Activated CD4-positive, alpha-beta T cell treated with anti-CD3 and anti-CD28 coated beads, Interleukin-2, amount 10 ng/mL, durations not matched to agents 24 days and 14 days (primary cell): ENCODE measurements around the gene CD93. TPM values are rescaled to one million over a fixed set of nuclear protein-coding genes. Genes with fewer than 3 reads are reported as not detected.

Experiments
- DNase-seq: peaks from one replicate; pipeline ENCODE4 v3.0.0; 2022
- H3K27ac Mint-ChIP-seq: one replicate; pipeline ENCODE4 v1.8.0; 2022; ENCODE audit warnings: mild to moderate bottlenecking, mixed read lengths
- H3K27me3 Mint-ChIP-seq: one replicate; pipeline ENCODE4 v1.8.0; 2022; ENCODE audit warnings: mixed read lengths
- H3K36me3 Mint-ChIP-seq: one replicate; pipeline ENCODE4 v1.8.0; 2022; ENCODE audit warnings: low read depth, mild to moderate bottlenecking, mixed read lengths
- H3K4me1 Mint-ChIP-seq: one replicate; pipeline ENCODE4 v1.8.0; 2021; ENCODE audit warnings: mixed read lengths
- H3K4me3 Mint-ChIP-seq: one replicate; pipeline ENCODE4 v1.8.0; 2022; ENCODE audit warnings: mild to moderate bottlenecking, moderate library complexity, mixed read lengths
- H3K9me3 Mint-ChIP-seq: one replicate; pipeline ENCODE4 v1.8.0; 2021; ENCODE audit warnings: mixed read lengths
- intact Hi-C: fragments of 100-400 bp; cut with micrococcal nuclease; formaldehyde crosslinking; loops from one replicate; pipeline ENCODE4 v1.15.1; 2023
- total RNA-seq: library from RNA; stranded (reverse); gene quantifications from 2 replicates; pipeline ENCODE4 v1.2.3, GENCODE V29; 2022

Gene CD93
- total RNA-seq, 1 donor from 2014 or later = 1.5 TPM

DNA sequence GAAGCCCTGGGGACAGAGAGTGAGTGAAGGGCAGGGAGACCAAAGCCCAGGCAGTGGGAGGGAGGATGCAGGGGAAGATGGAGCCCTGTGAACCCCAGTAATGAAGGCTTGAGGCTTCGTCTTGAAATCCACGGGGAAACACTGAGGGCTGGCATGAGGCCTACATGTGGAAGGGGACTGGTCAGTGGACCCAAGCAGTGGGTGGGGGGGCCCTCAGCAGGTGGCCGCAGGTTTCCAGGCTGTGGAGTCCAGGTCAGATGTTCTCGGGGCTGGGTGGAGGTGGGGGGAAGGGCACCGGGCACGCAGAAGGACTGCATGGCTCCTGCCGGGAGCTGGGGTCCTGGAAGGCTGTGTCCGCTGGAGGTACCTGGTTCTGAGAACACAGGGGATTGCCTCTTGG is 2.7 kb upstream of the CD93 start:
- H3K4me3 Mint-ChIP-seq = no peak overlapping the region
- H3K4me1 Mint-ChIP-seq = peaks cover 12% of the 10 kb centered on the region
- H3K27me3 Mint-ChIP-seq = peaks cover 8% of the 10 kb centered on the region
- intact Hi-C loops = no loop called here
- no peaks in the 10 kb centered on the region for H3K9me3 Mint-ChIP-seq
- H3K36me3 Mint-ChIP-seq = no peaks in the 10 kb centered on the region
- H3K27ac Mint-ChIP-seq = no peak overlapping the region
- no peak for DNase-seq

DNA sequence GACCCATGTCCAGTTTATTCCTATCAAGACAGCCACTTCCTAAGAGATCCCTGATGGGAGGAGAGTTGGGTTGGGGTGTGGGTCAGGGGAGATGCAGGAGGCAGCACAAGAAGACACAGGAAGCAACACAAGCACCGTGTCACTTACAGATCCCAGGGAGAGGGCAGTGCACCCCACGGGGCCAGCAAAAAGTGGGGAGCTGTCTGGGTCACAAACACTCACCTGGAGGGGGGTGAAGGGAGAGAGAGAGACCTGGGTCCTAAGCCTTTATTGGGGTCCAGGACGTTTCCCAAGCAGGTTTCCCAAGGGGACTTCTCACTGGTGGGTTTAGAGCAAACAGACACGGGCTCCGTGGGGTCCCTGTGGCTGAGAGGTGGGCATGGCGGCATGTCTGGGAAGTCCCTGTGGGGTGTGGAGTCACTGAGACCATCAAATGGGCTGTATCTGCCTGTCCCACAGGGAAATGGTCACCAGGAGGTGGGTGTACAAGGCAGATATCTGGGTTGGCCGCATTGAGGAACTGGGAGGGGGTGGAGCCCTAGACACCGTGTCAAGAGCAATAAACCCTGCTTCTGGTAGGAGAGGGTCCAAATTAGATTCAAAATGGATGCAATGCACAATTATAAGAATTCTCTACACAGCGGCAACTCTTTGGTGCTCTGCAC is 1.6 kb upstream of the CD93 start:
- Mint-ChIP-seq H3K36me3 (no peaks in the 10 kb centered on the region), H3K27me3 (peaks cover 4% of the 10 kb centered on the region), H3K27ac (no peak overlapping the region), H3K9me3 (no peaks in the 10 kb centered on the region), H3K4me3 (no peak overlapping the region), H3K4me1 (peaks cover 17% of the 10 kb centered on the region)
- no peak for DNase-seq
- intact Hi-C loops = loop anchor here (2.0 kb wide), 1 partner anchor 61 kb away; no protein-coding TSS in a partner anchor

DNA sequence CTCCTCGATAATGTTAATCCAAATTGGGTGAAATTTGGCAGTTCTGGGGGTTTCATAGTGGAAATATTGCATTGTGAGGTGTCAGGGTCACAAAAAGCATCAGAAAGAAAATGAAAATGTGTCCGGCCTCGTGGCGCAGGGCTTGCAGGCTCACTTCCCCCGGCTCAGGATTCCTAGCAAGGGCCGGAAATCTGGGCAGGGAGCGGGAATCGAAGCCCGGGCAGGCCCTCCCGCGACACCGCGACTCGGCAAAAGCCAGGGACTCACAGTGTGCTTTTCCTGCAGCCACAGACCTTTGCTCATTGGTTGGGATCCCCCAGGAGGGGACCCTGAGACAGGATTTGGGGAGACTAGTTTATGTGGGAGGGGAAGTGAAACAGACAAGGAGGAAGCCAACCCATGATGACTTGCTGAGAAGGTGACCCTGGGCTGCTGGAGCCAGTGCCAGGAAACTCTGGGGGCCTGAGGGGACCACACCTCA is 847 bp upstream of the CD93 start:
- Mint-ChIP-seq H3K4me1 (peaks cover 20% of the 10 kb centered on the region), H3K9me3 (no peaks in the 10 kb centered on the region)
- intact Hi-C loops = loop anchor here (2.0 kb wide), 1 partner anchor 62 kb away; no protein-coding TSS in a partner anchor

DNA sequence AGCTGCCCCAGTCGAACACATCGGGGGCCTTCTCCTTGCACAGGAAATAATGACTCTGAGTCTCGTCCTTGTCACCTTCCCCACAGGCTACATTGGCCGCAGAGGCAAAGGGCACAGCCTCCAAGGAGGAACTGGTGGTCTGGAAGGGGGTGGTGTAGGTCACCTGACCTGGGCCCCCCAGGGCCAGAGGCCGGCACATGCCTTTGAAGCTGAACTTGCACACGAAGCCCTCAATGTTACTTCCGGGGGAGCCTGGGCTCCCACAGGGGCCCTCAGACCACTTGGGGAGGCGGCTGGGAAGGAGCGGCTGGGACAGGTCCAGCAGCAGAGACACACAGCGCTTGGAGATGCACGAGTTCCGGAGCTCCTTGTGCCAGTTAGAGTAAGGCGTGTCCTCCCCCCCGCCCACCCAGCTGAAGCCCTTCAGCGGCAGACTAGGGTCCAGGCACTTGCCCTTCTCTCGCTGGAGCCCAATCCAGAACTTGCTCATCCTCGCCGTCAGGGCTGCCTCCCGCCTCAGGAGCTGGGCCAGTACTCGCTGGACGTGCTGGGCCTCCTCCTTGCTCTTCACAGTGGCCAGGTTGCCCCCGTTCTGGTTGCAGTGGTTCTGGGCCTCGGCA is 578 bp downstream of the CD93 start:
- peak overlapping the region; percentile 74 for H3K4me3 Mint-ChIP-seq
- intact Hi-C loops = loop anchor here (2.0 kb wide), 1 partner anchor 63 kb away; no protein-coding TSS in a partner anchor

More for the DNA sequence above, 847 bp upstream of the CD93 start:
- H3K4me3 Mint-ChIP-seq = peak overlapping the region; percentile 74
- H3K27me3 Mint-ChIP-seq = peaks cover 4% of the 10 kb centered on the region
- no peaks in the 10 kb centered on the region for H3K36me3 Mint-ChIP-seq
- no peak for DNase-seq
- H3K27ac Mint-ChIP-seq = no peak overlapping the region

DNA sequence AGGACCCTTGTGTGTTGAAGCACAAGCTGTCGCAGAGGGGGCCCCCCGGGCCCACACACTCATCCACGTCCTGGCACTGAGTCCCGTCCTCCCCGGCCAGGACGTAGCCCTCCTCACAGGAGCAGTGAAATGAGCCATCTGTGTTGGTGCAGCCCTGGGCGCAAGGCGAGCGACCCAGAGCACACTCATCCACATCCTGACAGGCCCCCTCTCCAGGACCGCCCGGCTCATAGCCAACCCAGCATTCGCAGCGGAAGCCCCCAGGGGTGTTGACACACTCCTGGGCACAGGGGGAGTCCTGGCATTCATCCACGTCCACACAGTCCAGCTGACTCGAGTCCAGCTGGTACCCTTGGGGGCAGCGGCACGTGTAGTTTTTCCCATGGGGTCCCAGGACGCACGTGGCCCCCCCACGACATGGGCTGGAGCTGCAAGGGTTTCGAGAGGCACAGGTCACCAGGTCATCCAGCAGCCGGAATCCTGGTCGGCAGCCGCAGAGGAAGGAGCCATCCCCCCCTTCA is 1.2 kb downstream of the CD93 start:
- H3K9me3 Mint-ChIP-seq = no peaks in the 10 kb centered on the region
- intact Hi-C loops = no loop called here
- no peak for DNase-seq
- H3K36me3 Mint-ChIP-seq = no peaks in the 10 kb centered on the region
- H3K27me3 Mint-ChIP-seq = peaks cover 2% of the 10 kb centered on the region
- H3K4me1 Mint-ChIP-seq = peaks cover 22% of the 10 kb centered on the region
- no peak overlapping the region for H3K4me3 Mint-ChIP-seq
- no peak overlapping the region for H3K27ac Mint-ChIP-seq

More for the DNA sequence above, 578 bp downstream of the CD93 start:
- Mint-ChIP-seq H3K36me3 (no peaks in the 10 kb centered on the region), H3K9me3 (no peaks in the 10 kb centered on the region), H3K4me1 (peaks cover 22% of the 10 kb centered on the region), H3K27ac (no peak overlapping the region), H3K27me3 (peaks cover 6% of the 10 kb centered on the region)
- no peak for DNase-seq

DNA sequence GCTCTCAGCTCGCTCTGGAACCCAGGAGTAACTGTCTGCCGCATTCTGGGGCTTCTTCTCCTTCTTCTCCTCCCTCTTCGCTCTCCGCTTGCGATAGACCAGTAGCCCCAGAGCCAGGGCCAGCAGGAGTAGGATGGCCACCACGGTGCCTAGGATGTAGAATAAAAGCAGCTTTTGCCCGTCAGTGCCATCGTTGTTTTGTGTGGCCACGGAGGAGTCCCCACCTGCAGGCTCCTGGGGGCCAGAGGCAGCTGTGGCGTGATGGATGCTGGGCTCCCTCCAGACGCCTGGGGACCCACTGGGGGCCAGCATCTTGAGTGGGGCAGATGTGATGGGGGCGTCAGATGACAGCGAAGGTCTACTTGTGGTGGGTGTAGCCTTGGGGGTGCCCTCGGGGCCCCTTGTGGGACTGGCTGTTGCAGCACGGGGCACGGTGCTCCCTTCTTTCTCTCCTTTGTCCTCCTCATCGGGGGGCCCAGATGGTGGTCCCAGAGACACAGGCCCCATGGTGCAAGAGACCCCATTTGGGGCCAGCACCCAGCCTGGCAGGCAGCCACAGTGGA is 1.8 kb downstream of the CD93 start:
- H3K27me3 Mint-ChIP-seq = peaks cover 7% of the 10 kb centered on the region
- intact Hi-C loops = no loop called here
- DNase-seq = no peak
- no peak overlapping the region for H3K27ac Mint-ChIP-seq
- H3K9me3 Mint-ChIP-seq = no peaks in the 10 kb centered on the region
- peaks cover 22% of the 10 kb centered on the region for H3K4me1 Mint-ChIP-seq
- no peaks in the 10 kb centered on the region for H3K36me3 Mint-ChIP-seq
- H3K4me3 Mint-ChIP-seq = no peak overlapping the region

DNA sequence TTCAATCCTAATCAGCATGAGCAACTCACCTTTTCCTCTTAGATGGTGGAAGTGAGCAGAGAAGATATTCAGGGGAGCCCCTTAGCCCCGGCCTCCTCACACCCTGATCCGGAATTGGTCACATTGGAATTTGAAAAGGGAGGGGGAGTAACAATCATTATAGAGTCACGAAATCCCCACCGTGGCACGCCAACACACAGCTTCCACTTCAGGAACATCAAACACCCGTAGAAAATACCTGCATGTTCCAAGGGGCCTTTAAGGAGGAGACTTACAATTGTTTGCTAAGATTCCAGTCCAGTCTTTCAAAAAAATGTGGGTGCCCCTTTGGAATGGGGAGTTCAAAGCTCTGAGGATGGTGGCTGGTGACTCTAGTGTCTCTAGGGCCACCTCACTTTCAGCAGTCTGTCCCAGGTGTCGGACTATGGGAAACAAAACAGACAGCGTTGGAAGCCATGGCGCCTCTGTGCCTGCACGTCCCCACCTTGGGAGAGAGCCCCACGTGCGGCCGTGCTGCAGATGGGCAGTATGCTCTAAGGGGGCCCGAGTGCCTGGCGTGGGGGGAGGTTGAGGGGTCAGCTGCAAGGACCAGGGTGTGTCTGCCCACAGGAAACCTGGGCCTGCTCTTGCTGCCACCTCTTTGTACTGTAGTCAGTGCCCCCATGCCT is 2.4 kb downstream of the CD93 start:
- Mint-ChIP-seq H3K27ac (no peak overlapping the region), H3K4me1 (peaks cover 22% of the 10 kb centered on the region), H3K9me3 (no peaks in the 10 kb centered on the region), H3K4me3 (no peak overlapping the region), H3K27me3 (peaks cover 10% of the 10 kb centered on the region), H3K36me3 (no peaks in the 10 kb centered on the region)
- no peak for DNase-seq
- intact Hi-C loops = no loop called here

DNA sequence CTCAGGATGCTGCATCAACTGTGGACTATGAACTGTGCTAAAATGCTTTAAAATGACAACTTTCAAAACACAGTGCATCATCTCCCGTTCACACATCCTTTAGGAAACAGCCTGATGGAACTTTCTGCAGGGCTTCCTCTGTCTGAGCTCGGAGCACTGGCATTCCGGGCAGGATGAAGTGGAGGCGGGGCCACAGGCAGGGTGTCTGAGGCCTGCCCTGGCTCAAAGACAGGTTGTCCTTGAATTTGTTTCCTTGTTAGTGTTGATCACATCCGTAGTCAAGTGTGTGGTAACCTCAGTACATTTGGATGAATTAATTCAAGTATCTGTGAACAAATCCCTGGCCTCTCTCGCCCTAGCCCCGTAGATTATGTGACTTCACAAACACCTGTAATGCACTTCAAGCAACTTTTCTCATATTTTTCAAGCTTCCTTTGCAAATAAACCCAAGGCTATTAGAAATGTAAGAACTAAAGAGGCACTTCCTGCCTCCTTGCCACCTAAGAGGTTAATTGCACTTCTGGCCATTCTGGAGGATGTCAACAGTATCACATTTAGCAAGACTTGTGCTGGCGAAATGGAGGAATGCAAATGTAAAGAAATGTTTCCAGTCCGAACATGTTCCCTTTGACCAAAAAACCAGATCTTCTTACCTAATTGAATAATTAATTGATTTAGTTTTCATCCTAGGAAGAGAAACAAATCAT is 3.1 kb downstream of the CD93 start:
- no peak for DNase-seq
- Mint-ChIP-seq H3K27ac (no peak overlapping the region), H3K4me3 (no peak overlapping the region), H3K4me1 (peaks cover 22% of the 10 kb centered on the region), H3K9me3 (no peaks in the 10 kb centered on the region), H3K36me3 (no peaks in the 10 kb centered on the region), H3K27me3 (peaks cover 10% of the 10 kb centered on the region)
- intact Hi-C loops = no loop called here

DNA sequence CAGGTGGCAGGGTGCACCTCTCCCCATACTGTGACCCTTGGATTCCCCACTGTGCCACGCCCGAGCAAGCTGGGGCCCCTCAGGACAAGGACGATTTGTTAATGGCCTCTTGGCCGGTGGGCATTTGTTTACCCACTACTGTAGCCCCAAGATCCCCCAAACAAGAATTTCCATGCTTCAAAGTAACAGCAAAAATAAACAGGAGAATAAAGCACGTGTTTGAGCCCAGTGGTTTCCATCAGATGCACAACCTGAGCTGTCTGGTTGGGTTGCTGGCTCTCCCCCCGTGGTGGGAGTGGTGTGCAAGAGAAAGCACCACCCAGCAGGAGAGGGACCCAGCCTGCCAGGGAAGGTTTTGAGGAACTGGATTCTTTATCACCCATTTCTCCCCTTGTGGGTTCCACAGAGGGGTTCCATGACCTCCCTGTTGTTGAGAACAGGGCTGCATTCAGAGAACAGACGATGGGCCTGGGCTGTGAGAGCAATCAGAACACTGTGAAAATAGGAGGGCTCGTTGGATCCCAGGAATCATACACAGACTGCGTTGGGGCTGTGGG is 4.8 kb downstream of the CD93 start:
- peaks cover 16% of the 10 kb centered on the region for H3K27me3 Mint-ChIP-seq
- no peaks in the 10 kb centered on the region for H3K9me3 Mint-ChIP-seq
- no peak overlapping the region for H3K27ac Mint-ChIP-seq
- no peak for DNase-seq
- no peak overlapping the region for H3K4me3 Mint-ChIP-seq
- peaks cover 12% of the 10 kb centered on the region for H3K4me1 Mint-ChIP-seq
- H3K36me3 Mint-ChIP-seq = no peaks in the 10 kb centered on the region
- intact Hi-C loops = no loop called here

DNA sequence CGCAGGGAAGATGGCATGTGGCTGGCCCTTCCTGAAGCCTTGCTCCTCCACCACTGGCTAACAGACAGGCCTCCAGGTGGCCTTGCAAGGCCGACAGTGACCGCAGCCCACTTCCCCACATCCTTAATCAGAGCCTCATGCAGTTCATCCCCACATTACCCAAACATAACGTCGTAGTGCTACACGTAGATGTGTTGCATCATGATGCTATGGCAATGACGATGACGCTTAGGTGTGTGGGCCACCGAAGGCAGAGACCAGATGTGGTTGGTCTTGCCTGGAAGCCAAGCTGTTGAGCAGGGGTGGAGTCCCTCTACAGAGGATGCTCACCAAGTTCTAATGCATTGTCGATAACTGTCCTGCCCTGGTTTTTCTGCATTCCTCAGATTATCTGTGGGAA is 5.6 kb downstream of the CD93 start:
- DNase-seq = no peak
- H3K4me1 Mint-ChIP-seq = peaks cover 9% of the 10 kb centered on the region
- no peak overlapping the region for H3K4me3 Mint-ChIP-seq
- no peak overlapping the region for H3K27ac Mint-ChIP-seq
- intact Hi-C loops = no loop called here
- no peaks in the 10 kb centered on the region for H3K36me3 Mint-ChIP-seq
- H3K27me3 Mint-ChIP-seq = peaks cover 16% of the 10 kb centered on the region
- H3K9me3 Mint-ChIP-seq = no peaks in the 10 kb centered on the region

DNA sequence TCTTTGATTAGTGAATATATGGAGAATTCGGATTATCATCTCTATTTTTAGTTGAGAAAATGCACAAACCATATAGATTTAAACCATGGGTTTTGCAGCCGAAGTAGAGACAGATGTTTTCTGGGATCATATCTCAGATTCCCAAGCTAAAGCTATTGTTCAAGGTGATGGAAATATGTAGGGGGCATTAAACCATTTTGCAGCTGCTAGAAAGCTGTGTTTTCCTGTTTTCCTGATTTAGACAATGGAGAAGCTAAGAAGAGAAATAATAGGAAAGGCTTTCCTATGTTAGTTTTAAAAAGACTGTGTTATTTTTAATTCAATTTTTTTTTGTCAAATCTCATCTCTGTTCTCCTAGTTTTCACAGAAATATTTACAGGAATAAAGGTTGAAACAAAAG is 6.2 kb downstream of the CD93 start:
- no peak overlapping the region for H3K4me3 Mint-ChIP-seq
- H3K27me3 Mint-ChIP-seq = peaks cover 16% of the 10 kb centered on the region
- H3K36me3 Mint-ChIP-seq = no peaks in the 10 kb centered on the region
- no peaks in the 10 kb centered on the region for H3K9me3 Mint-ChIP-seq
- no peak for DNase-seq
- intact Hi-C loops = no loop called here
- no peak overlapping the region for H3K27ac Mint-ChIP-seq
- H3K4me1 Mint-ChIP-seq = peaks cover 9% of the 10 kb centered on the region

DNA sequence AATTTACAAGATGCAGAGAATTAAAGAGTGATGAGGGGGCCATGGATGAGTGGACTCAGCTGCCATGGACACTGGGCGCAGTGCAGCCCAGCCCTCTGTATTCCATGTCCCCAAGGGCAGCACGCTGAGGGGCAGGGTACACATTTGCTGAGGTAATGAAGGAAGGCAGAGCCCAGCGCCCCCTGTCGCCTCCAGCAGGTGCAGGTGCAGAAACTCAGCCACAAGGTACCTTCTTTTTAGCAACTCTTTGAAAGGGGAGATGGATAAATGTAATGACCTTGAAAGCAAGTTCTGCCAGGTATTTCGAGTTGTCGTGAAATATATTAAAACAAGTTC is 7.1 kb downstream of the CD93 start:
- intact Hi-C loops = no loop called here
- Mint-ChIP-seq H3K27me3 (peaks cover 16% of the 10 kb centered on the region), H3K4me3 (no peak overlapping the region), H3K4me1 (peaks cover 9% of the 10 kb centered on the region), H3K27ac (no peak overlapping the region), H3K36me3 (no peaks in the 10 kb centered on the region), H3K9me3 (no peaks in the 10 kb centered on the region)
- DNase-seq = no peak

DNA sequence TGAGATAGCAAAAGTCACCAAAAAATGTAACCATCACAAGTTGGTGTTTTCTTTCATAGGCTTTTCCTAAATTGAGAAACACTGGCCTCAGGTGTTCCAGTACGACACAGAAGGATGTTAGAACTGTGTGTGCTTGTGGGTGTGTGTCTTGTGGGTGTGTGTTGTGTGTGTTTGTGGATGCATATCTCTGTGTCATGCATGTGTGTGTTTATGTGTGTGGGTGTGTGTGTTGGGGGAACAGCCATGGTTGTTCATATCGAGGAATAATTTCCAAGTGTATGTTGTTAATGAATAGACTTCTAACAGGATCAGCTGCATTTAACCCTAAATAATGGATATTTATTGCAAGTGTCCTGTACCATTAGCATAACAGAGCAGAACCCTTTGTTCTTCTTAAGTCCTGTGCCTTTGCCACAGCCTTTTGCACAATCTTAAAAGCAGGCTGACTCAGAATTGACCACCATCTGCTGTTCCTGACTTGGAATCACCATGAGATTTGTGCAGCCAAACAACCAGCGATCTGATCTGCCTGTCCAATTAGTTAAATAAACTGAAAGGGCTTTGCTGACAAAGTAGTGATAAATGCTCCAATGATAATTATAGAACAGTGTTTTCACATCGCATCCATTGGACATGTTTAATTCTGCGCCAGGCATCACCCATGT is 7.6 kb downstream of the CD93 start:
- intact Hi-C loops = no loop called here
- peaks cover 7% of the 10 kb centered on the region for H3K4me1 Mint-ChIP-seq
- H3K27me3 Mint-ChIP-seq = peaks cover 16% of the 10 kb centered on the region

More for the DNA sequence above, 7.6 kb downstream of the CD93 start:
- Mint-ChIP-seq H3K4me3 (no peak overlapping the region), H3K36me3 (no peaks in the 10 kb centered on the region), H3K9me3 (no peaks in the 10 kb centered on the region), H3K27ac (no peak overlapping the region)
- no peak for DNase-seq
